ENCODE measurements around the gene IGF2. TPM values are rescaled to one million over a fixed set of nuclear protein-coding genes. Genes with fewer than 3 reads are reported as not detected.

The IGF2 gene
- total and polyA plus RNA-seq, 12 donors, result 36.0 to 195 (median 81.6) TPM

- Histone ChIP-seq H3K9me3 (peaks cover 0 to 16% (median 8%) of the 10 kb centered on the region in 11 donors), H3K36me3 (no peaks in the 10 kb centered on the region), H3K27ac (no peak overlapping the region), H3K4me3 (no peak overlapping the region), H3K4me1 (no peaks in the 10 kb centered on the region), H3K27me3 (no peaks in the 10 kb centered on the region)
- 90% methylated on average over 24 of the region's 24 CpGs for WGBS, 2 donors
- intact Hi-C loops (cut with DNase I), result loop anchor here in 1 of 10 donors (1.0 kb wide), 1 partner anchor 35 kb away; no protein-coding TSS in a partner anchor
- ATAC-seq (no peak), DNase-seq (no peak)
- TF ChIP-seq CTCF (IDR thresholded peaks at IDR 0.05), result no peak
Measured at GRCh38 chr11:2085251-2086066, 53.7 kb downstream of the IGF2 start.

GRCh38 chr11:2084721-2085120 lies 54.5 kb downstream of the IGF2 start:
- intact Hi-C loops (cut with DNase I), result no loop called here
- no peak overlapping the region for H3K27ac ChIP-seq
- no peak for TF ChIP-seq CTCF (IDR thresholded peaks at IDR 0.05)

More at GRCh38 chr11:2084721-2085120, 54.5 kb downstream of the IGF2 start:
- Histone ChIP-seq H3K4me1 (no peaks in the 10 kb centered on the region), H3K27me3 (no peaks in the 10 kb centered on the region), H3K36me3 (no peaks in the 10 kb centered on the region), H3K4me3 (no peak overlapping the region), H3K9me3 (peaks cover 0 to 16% (median 8%) of the 10 kb centered on the region in 11 donors)
- WGBS, 2 donors, result 96 to 97% methylated on average over 13 of the region's 13 CpGs
- DNase-seq, result no peak
- ATAC-seq, result no peak

Small RNA genes within 50 kb of the gene (microRNA-seq; reads per million reads assigned to microRNA genes)
- gene MIR4686 (0 reads per million in 2 donors), gene MIR483 (148 to 250 reads per million in 2 donors)

Other genes starting within 250 kb of the IGF2 start
- gene PRR33, start 247.5 kb downstream of the IGF2 start, total RNA-seq, result 1 to 10 TPM; 2.3 to 4.9 (median 3.5) TPM
- gene PRR33, start 247.5 kb downstream of the IGF2 start, polyA plus RNA-seq, result 1 to 10 TPM in 1 of 2 donors, under 1 TPM in 1; 0.09 to 6.5 TPM
- 10 to 100 TPM; 12.5 to 49.9 (median 39.9) TPM for gene TNNT3, start 219.7 kb downstream of the IGF2 start, total RNA-seq
- 10 to 100 TPM; 45.7 to 48.5 TPM for gene TNNT3, start 219.7 kb downstream of the IGF2 start, polyA plus RNA-seq
- gene MRPL23, start 192.1 kb downstream of the IGF2 start, total RNA-seq, result 10 to 100 TPM; 45.9 to 95.8 (median 74.2) TPM
- 100 to 1,000 TPM; 225 to 356 TPM for gene MRPL23, start 192.1 kb downstream of the IGF2 start, polyA plus RNA-seq
- gene H19, start 141.5 kb downstream of the IGF2 start, total RNA-seq, result 1,000 to 10,000 TPM in 2 of 10 donors, 100 to 1,000 TPM in 8; 235 to 1,965 (median 391) TPM
- 1,000 to 10,000 TPM in 1 of 2 donors, 100 to 1,000 TPM in 1; 653 to 1,642 TPM for gene H19, start 141.5 kb downstream of the IGF2 start, polyA plus RNA-seq
- 1 to 10 TPM in 1 of 10 donors, under 1 TPM in 1, not detected in 8; 0.76 to 1.0 TPM for gene INS, start 21.8 kb upstream of the IGF2 start, total RNA-seq
- gene INS, start 21.8 kb upstream of the IGF2 start, polyA plus RNA-seq, result 1 to 10 TPM in 1 of 2 donors, not detected in 1; 3.3 TPM
- not detected for gene TH, start 32.4 kb upstream of the IGF2 start, total RNA-seq
- under 1 TPM; 0.14 to 0.15 TPM for gene TH, start 32.4 kb upstream of the IGF2 start, polyA plus RNA-seq
- gene ASCL2, start 131.2 kb upstream of the IGF2 start, total RNA-seq, result 1 to 10 TPM in 1 of 10 donors, under 1 TPM in 5, not detected in 4; 0.15 to 2.7 (median 0.29) TPM
- gene ASCL2, start 131.2 kb upstream of the IGF2 start, polyA plus RNA-seq, result under 1 TPM; 0.16 to 0.22 TPM
- gene C11orf21, start 162.5 kb upstream of the IGF2 start, total RNA-seq, result 10 to 100 TPM; 15.1 to 56.2 (median 31.1) TPM
- gene C11orf21, start 162.5 kb upstream of the IGF2 start, polyA plus RNA-seq, result 10 to 100 TPM in 1 of 2 donors, 1 to 10 TPM in 1; 2.6 to 73.4 TPM
- gene TSPAN32, start 162.6 kb upstream of the IGF2 start, total RNA-seq, result 10 to 100 TPM; 16.0 to 26.9 (median 23.3) TPM
- gene TSPAN32, start 162.6 kb upstream of the IGF2 start, polyA plus RNA-seq, result 10 to 100 TPM in 1 of 2 donors, 1 to 10 TPM in 1; 2.3 to 47.5 TPM
- gene CD81, start 237.9 kb upstream of the IGF2 start, total RNA-seq, result 100 to 1,000 TPM; 461 to 959 (median 513) TPM
- 100 to 1,000 TPM; 346 to 588 TPM for gene CD81, start 237.9 kb upstream of the IGF2 start, polyA plus RNA-seq